SK-N-MC (cell line): ENCODE data around the gene HAUS1.

ENCODE experiments used
- EZH2 ChIP-seq: fragments of 200-600 bp; sonication (generic); IDR thresholded peaks from one replicate; pipeline ENCODE4 v1.6.1; 2017; ENCODE audit warnings: antibody characterized with exemption
- FOXP2 ChIP-seq: optimal IDR thresholded peaks from 2 replicates; pipeline ENCODE3; 2011; ENCODE audit warnings: mild to moderate bottlenecking, moderate library complexity; ENCODE audit not compliant: insufficient read depth; ENCODE audit errors: extremely low read length, control extremely low read depth
- POLR2AphosphoS5 ChIP-seq: IDR thresholded peaks from 2 replicates; pipeline ENCODE4 v1.6.1; 2012; ENCODE audit warnings: mild to moderate bottlenecking, low read depth, low read length, borderline replicate concordance

DNA sequence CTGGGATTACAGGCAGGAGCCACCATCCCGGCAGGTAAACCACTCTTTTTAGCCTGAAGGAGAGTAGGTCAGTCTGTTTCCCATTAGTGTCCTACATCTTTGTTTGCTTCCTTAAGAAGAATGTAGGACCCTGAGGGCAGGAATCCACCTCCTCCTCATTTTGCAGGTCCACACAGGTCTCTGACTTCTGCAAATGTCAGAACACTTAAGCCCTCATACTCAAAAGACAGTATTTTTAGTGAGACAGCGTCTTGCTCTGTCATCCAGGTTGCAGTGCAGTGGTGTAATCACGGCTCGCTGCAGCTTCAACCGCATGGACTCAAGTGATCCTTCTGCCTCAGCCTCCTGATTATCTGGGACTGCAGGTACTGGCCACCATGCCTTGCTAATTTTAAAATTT is 41.4 kb upstream of the HAUS1 start:
- TF ChIP-seq EZH2 (no peak), POLR2AphosphoS5 (no peak), FOXP2 (no peak)
